SU-DHL-6 (cell line): ENCODE results near the gene PPP1R14B.

ENCODE experiments used
- H2AFZ ChIP-seq: fragments of 200-600 bp; sonication (generic); 2 replicates; pipeline ENCODE4 v1.6.1; 2014; ENCODE audit warnings: low read depth, mild to moderate bottlenecking, moderate library complexity, mixed read lengths, antibody characterized with exemption, low read length; ENCODE audit not compliant: severe bottlenecking
- H3F3A ChIP-seq: fragments of 200-600 bp; shearing (Covaris generic); 2 replicates; pipeline ENCODE4 v1.6.0; 2016; ENCODE audit warnings: antibody characterized with exemption, mild to moderate bottlenecking; ENCODE audit not compliant: insufficient read depth
- H3K27ac ChIP-seq: fragments of 200-600 bp; sonication (generic); 2 replicates; pipeline ENCODE4 v1.5.1; 2016; ENCODE audit warnings: low read depth, mild to moderate bottlenecking, low read length, moderate library complexity, mixed read lengths
- H3K27me3 ChIP-seq: fragments of 200-600 bp; sonication (generic), shearing (Covaris generic); 2 replicates; pipeline ENCODE4 v1.6.0; 2014; ENCODE audit warnings: mild to moderate bottlenecking, low read length
- H3K36me3 ChIP-seq: fragments of 200-600 bp; sonication (generic); 2 replicates; pipeline ENCODE4 v1.6.1; 2014; ENCODE audit warnings: mild to moderate bottlenecking, low read length, mixed read lengths
- H3K4me2 ChIP-seq: fragments of 300-600, 200-600 bp; shearing (Covaris generic), sonication (generic); 2 replicates; pipeline ENCODE4 v1.6.0; 2014; ENCODE audit warnings: low read length, low read depth, mild to moderate bottlenecking; ENCODE audit not compliant: poor library complexity, severe bottlenecking
- H3K4me3 ChIP-seq: fragments of 200-600 bp; sonication (generic); 2 replicates; pipeline ENCODE4 v1.5.1; 2014; ENCODE audit warnings: antibody characterized with exemption, low read length, mild to moderate bottlenecking, mixed read lengths; ENCODE audit not compliant: insufficient read depth, poor library complexity, severe bottlenecking
- H3K79me2 ChIP-seq: fragments of 200-600 bp; sonication (generic); 2 replicates; pipeline ENCODE4 v1.6.1; 2014; ENCODE audit warnings: mild to moderate bottlenecking, low read length, moderate library complexity; ENCODE audit not compliant: insufficient read depth
- H3K9ac ChIP-seq: fragments of 200-600 bp; sonication (generic); 2 replicates; pipeline ENCODE4 v1.7.0; 2014; ENCODE audit warnings: mild to moderate bottlenecking, low read length
- H3K9me2 ChIP-seq: fragments of 200-600 bp; sonication (generic); replicated peaks from 2 replicates; pipeline ENCODE4 v1.6.1; 2014; ENCODE audit warnings: low read length; ENCODE audit not compliant: insufficient read depth
- H3K9me3 ChIP-seq: fragments of 200-600 bp; sonication (generic); 2 replicates; pipeline ENCODE4 v1.6.1; 2014; ENCODE audit warnings: low read length, mixed read lengths; ENCODE audit not compliant: insufficient read depth
- H4K20me1 ChIP-seq: fragments of 200-600 bp; sonication (generic); 2 replicates; pipeline ENCODE4 v1.6.1; 2014; ENCODE audit warnings: low read depth, mild to moderate bottlenecking, antibody characterized with exemption, low read length, moderate library complexity, mixed read lengths
- EZH2phosphoT487 ChIP-seq: fragments of 200-600 bp; sonication (generic), shearing (Covaris generic); conservative IDR thresholded peaks from 2 replicates; pipeline ENCODE4 v1.6.1; 2018; ENCODE audit warnings: mild to moderate bottlenecking, antibody characterized with exemption, low read length, moderate library complexity, mixed read lengths
- TF ChIP-seq, protein P1 (sequence below): fragments of 200-600 bp; sonication (generic); IDR thresholded peaks from one replicate; pipeline ENCODE4 v1.5.1; 2017; ENCODE audit warnings: antibody characterized with exemption, mild to moderate bottlenecking, low read length, moderate library complexity; ENCODE audit not compliant: insufficient read depth, poor library complexity, severe bottlenecking

The PPP1R14B gene

DNA sequence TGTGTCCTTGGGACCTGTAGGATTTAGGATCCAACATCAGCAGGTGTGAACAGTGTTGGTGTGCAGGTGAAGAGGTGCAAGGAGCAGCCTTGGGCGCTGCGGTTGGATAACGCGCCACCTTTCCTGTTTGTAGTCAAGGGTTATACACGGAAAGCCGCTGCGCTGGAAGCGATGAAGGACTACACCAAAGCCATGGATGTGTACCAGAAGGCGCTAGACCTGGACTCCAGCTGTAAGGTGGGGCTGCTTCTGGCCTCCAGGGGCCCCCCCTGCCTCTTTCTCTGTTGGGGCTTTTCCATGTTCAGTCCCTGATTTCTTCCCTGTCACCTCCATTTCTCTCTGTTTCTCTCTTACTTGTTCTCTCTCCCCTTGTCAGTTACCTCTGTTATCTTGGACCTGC lies 43.8 kb downstream of the PPP1R14B start:
- H3K27ac ChIP-seq, result no peak overlapping the region
- H3K36me3 ChIP-seq, result no peaks in the 10 kb centered on the region; the same call in none of the 2 replicates
- H4K20me1 ChIP-seq, result no peaks in the 10 kb centered on the region
- no peak overlapping the region for H3K4me3 ChIP-seq
- H3K27me3 ChIP-seq, result no peaks in the 10 kb centered on the region
- H3K9me2 ChIP-seq, result no peaks in the 10 kb centered on the region
- TF ChIP-seq, protein P1, sequence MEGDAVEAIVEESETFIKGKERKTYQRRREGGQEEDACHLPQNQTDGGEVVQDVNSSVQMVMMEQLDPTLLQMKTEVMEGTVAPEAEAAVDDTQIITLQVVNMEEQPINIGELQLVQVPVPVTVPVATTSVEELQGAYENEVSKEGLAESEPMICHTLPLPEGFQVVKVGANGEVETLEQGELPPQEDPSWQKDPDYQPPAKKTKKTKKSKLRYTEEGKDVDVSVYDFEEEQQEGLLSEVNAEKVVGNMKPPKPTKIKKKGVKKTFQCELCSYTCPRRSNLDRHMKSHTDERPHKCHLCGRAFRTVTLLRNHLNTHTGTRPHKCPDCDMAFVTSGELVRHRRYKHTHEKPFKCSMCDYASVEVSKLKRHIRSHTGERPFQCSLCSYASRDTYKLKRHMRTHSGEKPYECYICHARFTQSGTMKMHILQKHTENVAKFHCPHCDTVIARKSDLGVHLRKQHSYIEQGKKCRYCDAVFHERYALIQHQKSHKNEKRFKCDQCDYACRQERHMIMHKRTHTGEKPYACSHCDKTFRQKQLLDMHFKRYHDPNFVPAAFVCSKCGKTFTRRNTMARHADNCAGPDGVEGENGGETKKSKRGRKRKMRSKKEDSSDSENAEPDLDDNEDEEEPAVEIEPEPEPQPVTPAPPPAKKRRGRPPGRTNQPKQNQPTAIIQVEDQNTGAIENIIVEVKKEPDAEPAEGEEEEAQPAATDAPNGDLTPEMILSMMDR, result no peak
- no peak for TF ChIP-seq EZH2phosphoT487
- no peak overlapping the region for H2AFZ ChIP-seq
- no peaks in the 10 kb centered on the region; the same call in 1 of the 2 replicates for H3K79me2 ChIP-seq
- H3K9ac ChIP-seq, result no peak overlapping the region
- no peaks in the 10 kb centered on the region for H3K9me3 ChIP-seq
- H3F3A ChIP-seq, result peaks cover 15% of the 10 kb centered on the region
- no peak overlapping the region for H3K4me2 ChIP-seq

DNA sequence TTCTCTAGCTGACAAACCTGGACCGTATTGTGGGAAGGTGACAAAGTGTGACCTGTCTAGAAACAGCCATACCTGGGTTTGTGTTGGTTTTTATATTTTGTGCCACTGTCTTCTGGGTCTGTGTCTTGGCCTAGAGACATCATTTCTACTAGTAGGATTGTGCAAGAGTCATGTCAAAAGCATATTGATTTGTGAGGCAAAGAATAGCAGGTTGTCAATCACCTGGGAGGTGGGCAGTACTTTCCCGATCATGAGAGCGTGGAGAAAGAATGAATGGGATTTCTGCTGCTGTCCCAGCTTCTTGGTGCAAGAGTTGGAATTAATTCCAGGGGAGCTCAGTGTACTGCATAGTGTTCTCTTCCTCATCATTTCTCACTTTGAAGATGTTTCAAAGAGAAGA lies 45.2 kb downstream of the PPP1R14B start:
- Histone ChIP-seq H3F3A (peaks cover 15% of the 10 kb centered on the region), H3K9ac (no peak overlapping the region), H3K9me2 (no peaks in the 10 kb centered on the region), H3K4me3 (no peak overlapping the region), H3K4me2 (no peak overlapping the region), H3K36me3 (peaks cover 8% of the 10 kb centered on the region), H4K20me1 (no peaks in the 10 kb centered on the region), H3K27ac (no peak overlapping the region), H3K79me2 (no peaks in the 10 kb centered on the region), H2AFZ (no peak overlapping the region), H3K27me3 (no peaks in the 10 kb centered on the region), H3K9me3 (no peaks in the 10 kb centered on the region)
- TF ChIP-seq EZH2phosphoT487, result no peak

DNA sequence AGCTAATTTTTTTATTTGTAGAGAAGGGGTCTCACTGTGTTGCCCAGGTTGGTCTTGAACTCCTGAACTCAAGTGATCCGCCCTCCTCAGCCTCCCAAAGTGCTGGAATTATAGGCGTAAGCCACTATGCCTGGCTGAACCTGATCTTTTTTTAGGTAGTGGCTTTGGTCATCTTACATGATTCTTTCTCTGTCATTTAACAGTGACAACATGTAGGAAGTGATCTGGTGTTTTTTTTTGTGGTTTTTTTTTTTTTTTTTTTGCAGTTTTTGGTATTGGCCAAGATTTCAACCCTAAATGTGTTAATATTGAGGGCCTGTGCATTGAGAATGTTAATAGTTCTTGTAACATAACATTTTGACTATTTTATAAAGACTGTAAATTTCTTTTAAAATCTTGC lies 48.2 kb downstream of the PPP1R14B start:
- peaks cover 29% of the 10 kb centered on the region for H3K36me3 ChIP-seq
- TF ChIP-seq, protein P1, result no peak
- no peak for TF ChIP-seq EZH2phosphoT487
- no peaks in the 10 kb centered on the region for H3K27me3 ChIP-seq
- H3K9me2 ChIP-seq, result no peaks in the 10 kb centered on the region
- no peak overlapping the region for H3K9ac ChIP-seq
- no peaks in the 10 kb centered on the region for H3K9me3 ChIP-seq
- 0 out of 2 replicates have a peak, but pooled peaks cover under 1% of the 10 kb centered on the region for H3F3A ChIP-seq
- H2AFZ ChIP-seq, result no peak overlapping the region
- H4K20me1 ChIP-seq, result no peaks in the 10 kb centered on the region
- H3K27ac ChIP-seq, result no peak overlapping the region
- H3K4me3 ChIP-seq, result no peak overlapping the region
- H3K79me2 ChIP-seq, result peaks cover 11% of the 10 kb centered on the region; the same call in 1 of the 2 replicates
- H3K4me2 ChIP-seq, result no peak overlapping the region

DNA sequence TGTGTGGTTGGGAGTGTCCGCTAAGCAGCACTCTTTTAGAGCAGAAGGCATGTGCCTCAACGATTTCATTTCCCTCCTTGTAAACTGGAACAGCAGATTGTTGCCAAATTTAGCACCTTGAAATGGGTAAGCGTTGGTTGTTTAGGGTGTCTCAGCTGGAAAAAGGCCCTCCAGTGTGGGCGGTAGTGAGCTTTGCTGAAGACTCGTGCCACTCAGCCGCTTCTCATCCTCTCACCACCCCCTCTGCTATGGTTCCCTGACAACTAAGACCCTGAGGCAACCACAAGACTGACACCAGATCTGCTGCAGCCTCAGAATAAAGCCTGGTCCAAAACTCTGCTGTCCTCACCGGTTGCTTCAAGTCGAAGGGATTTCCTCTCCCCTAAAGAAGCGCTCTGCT lies 50.1 kb downstream of the PPP1R14B start:
- no peak overlapping the region for H3K4me3 ChIP-seq
- no peaks in the 10 kb centered on the region for H3F3A ChIP-seq
- TF ChIP-seq, protein P1, result no peak
- TF ChIP-seq EZH2phosphoT487, result no peak
- H3K9ac ChIP-seq, result no peak overlapping the region
- H3K9me2 ChIP-seq, result no peaks in the 10 kb centered on the region
- H3K4me2 ChIP-seq, result no peak overlapping the region
- H3K36me3 ChIP-seq, result peaks cover 32% of the 10 kb centered on the region
- H3K9me3 ChIP-seq, result no peaks in the 10 kb centered on the region
- no peaks in the 10 kb centered on the region for H3K27me3 ChIP-seq
- H3K79me2 ChIP-seq, result peaks cover 11% of the 10 kb centered on the region
- no peak overlapping the region for H3K27ac ChIP-seq
- H2AFZ ChIP-seq, result no peak overlapping the region
- no peaks in the 10 kb centered on the region for H4K20me1 ChIP-seq
